GM21390 (cell line): ENCODE measurements around the gene PON3.

Experiments
- ATAC-seq: cut with Tn5 transposase; IDR thresholded peaks from one replicate; pipeline ENCODE4 v1.9.1; 2021; ENCODE audit not compliant: unreplicated experiment

Gene PON3

DNA sequence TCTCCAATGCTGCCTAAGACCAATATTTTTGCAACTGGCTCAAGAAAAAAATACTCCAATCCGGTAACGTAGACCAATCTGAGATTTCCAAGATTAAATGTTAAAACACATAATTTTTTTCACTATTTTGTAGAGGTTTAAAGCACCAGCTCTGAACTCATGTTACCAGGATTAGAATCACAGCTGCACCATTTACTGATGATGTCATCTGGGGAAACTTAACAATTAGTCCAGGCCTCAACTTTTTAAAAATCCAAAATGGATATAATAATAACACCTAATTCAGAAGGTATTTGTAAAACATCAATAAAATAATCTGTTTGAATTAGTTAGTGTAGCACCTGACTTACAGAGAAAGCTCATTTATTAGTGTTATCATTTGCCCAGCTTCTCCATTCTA lies 86.2 kb downstream of the PON3 start:
- ATAC-seq = no peak
